Testis (tissue), 5 donors: ENCODE data around the gene KIF1B. TPM values are rescaled to one million over a fixed set of nuclear protein-coding genes. Genes with fewer than 3 reads are reported as not detected.

Experiments
- DNase-seq: peaks from one replicate; pipeline ENCODE4 v3.0.0-alpha.2; 2019
- H3K27ac ChIP-seq, 2 donors: fragments of 200-600 bp; sonication (generic); one replicate each; pipeline ENCODE4 v1.5.1; 2019
- H3K27me3 ChIP-seq: fragments of 200-600 bp; sonication (generic); one replicate; pipeline ENCODE4 v1.5.1; 2019
- H3K36me3 ChIP-seq: fragments of 200-600 bp; sonication (generic); one replicate; pipeline ENCODE4 v1.5.1; 2017; ENCODE audit warnings: low read depth; ENCODE audit errors: missing control alignments
- H3K4me1 ChIP-seq: fragments of 200-600 bp; sonication (generic); one replicate; pipeline ENCODE4 v1.5.1; 2019
- H3K4me3 ChIP-seq, 2 donors: fragments of 200-600 bp; sonication (generic); one replicate each; pipeline ENCODE4 v1.5.1; 2017 to 2019
- H3K9me3 ChIP-seq: fragments of 200-600 bp; sonication (generic); one replicate; pipeline ENCODE4 v1.5.1; 2017
- CTCF ChIP-seq, 3 experiments: fragments of 450-650 bp in 2 of 3; fragments of 200-600 bp in 1 of 3; sonication (generic) in 1 of 3; IDR thresholded peaks; one replicate each; pipeline ENCODE4 v1.5.1; 2016 to 2019; ENCODE audit warnings: antibody characterized with exemption in 3 of 3, mild to moderate bottlenecking in 2 of 3, moderate library complexity in 1 of 3
- POLR2A ChIP-seq: fragments of 450-650 bp; IDR thresholded peaks from one replicate; pipeline ENCODE4 v1.6.1; 2017; ENCODE audit warnings: antibody characterized with exemption, mild to moderate bottlenecking, moderate library complexity
- WGBS, 2 donors: methylation state at CpG; one replicate each; pipeline ENCODE4 v1.1.5; 2018; 5-methylcytosine and 5-hydroxymethylcytosine counted together
- intact Hi-C: fragments of 100-400 bp; cut with DNase I; formaldehyde crosslinking; loops from one replicate; pipeline ENCODE4 v1.15.1; 2023; ENCODE audit warnings: low total_unique reads
- long read RNA-seq, 2 donors: transcript quantifications; one replicate each; lab custom pipeline, GENCODE V29; 2026
- polyA plus RNA-seq: library from polyadenylated mRNA; stranded (reverse); fragments of 350-450 nt; fragmentation: Illumina TruSeq; extraction: RNeasy Lipid Tissue Mini Kit (QIAGEN cat#74804); gene quantifications from one replicate; pipeline ENCODE4 v1.2.3, GENCODE V29; 2014; ENCODE audit warnings: low read depth, low replicate concordance; ENCODE audit not compliant: insufficient read depth
- total RNA-seq, 2 donors: library from RNA; depleted of rRNA; stranded (reverse); fragments of >200 nt; gene quantifications; one replicate each; pipeline ENCODE4 v1.2.3, GENCODE V29; 2016

Gene KIF1B
- total RNA-seq (100 to 1,000 TPM in 1 of 2 donors, 10 to 100 TPM in 1; 71.2 to 119 TPM), polyA plus RNA-seq (64.5 TPM)
- long read RNA-seq, donor 1, full-length matches to known transcripts: 4 of 9 reads
- long read RNA-seq, donor 1, partial matches to known transcripts: 5 of 9 reads
- long read RNA-seq, donor 1, other reads (novel, unspliced or antisense): 0 of 9 reads
- long read RNA-seq, donor 2, partial matches to known transcripts: 12 of 13 reads
- long read RNA-seq, donor 2, other reads (novel, unspliced or antisense): 0 of 13 reads

- intact Hi-C loops: no loop called here
- Histone ChIP-seq H3K9me3 (no peaks in the 10 kb centered on the region), H3K36me3 (no peaks in the 10 kb centered on the region), H3K4me3 (peak within 1 kb of the TSS; percentile 86 to 93), H3K27me3 (no peaks in the 10 kb centered on the region), H3K4me1 (peaks cover 29% of the 10 kb centered on the region), H3K27ac (peak within 1 kb of the TSS; percentile 94 to 99)
- DNase-seq: peak; percentile 98
- TF ChIP-seq CTCF (IDR thresholded peaks at IDR 0.05) (peak; percentile 100), POLR2A (peak; percentile 94)
- 0% methylated on average over 52 to 55 of the region's 107 CpGs for WGBS, 2 donors
Measured at GRCh38 chr1:10209905-10210810, at the start of gene KIF1B. Gene KIF1B (plus strand): TSS chr1:10210570. CDS start chr1:10232329, 21,759 bp downstream.

- Histone ChIP-seq H3K4me1 (no peaks in the 10 kb centered on the region), H3K9me3 (no peaks in the 10 kb centered on the region), H3K27ac (no peak overlapping the region), H3K27me3 (no peaks in the 10 kb centered on the region), H3K4me3 (no peak overlapping the region), H3K36me3 (no peaks in the 10 kb centered on the region)
- DNase-seq: no peak
- WGBS, 2 donors: 74 to 75% methylated on average over 12 of the region's 12 CpGs
- intact Hi-C loops: no loop called here
- no peak for TF ChIP-seq CTCF (IDR thresholded peaks at IDR 0.05)
- no peak for TF ChIP-seq POLR2A
Measured at GRCh38 chr1:10160907-10161490, 49.4 kb upstream of the KIF1B start.

- no peak for DNase-seq
- Histone ChIP-seq H3K36me3 (no peaks in the 10 kb centered on the region), H3K27ac (no peak overlapping the region), H3K4me3 (no peak overlapping the region), H3K4me1 (no peaks in the 10 kb centered on the region), H3K27me3 (no peaks in the 10 kb centered on the region), H3K9me3 (no peaks in the 10 kb centered on the region)
- 77 to 83% methylated on average over 17 of the region's 17 CpGs for WGBS, 2 donors
- TF ChIP-seq POLR2A: no peak
- no peak for TF ChIP-seq CTCF (IDR thresholded peaks at IDR 0.05)
- intact Hi-C loops: no loop called here
Measured at GRCh38 chr1:10161541-10162290, 48.7 kb upstream of the KIF1B start.

GRCh38 chr1:10168912-10169514 lies 41.4 kb upstream of the KIF1B start:
- 56 to 74% methylated on average over 7 of the region's 7 CpGs for WGBS, 2 donors
- no peaks in the 10 kb centered on the region for H3K36me3 ChIP-seq

More at GRCh38 chr1:10168912-10169514, 41.4 kb upstream of the KIF1B start:
- no peaks in the 10 kb centered on the region for H3K9me3 ChIP-seq
- no peaks in the 10 kb centered on the region for H3K27me3 ChIP-seq
- intact Hi-C loops: no loop called here
- no peak for TF ChIP-seq CTCF (IDR thresholded peaks at IDR 0.05)
- TF ChIP-seq POLR2A: no peak
- H3K27ac ChIP-seq: no peak overlapping the region
- no peak overlapping the region for H3K4me3 ChIP-seq
- DNase-seq: no peak
- H3K4me1 ChIP-seq: peaks cover 20% of the 10 kb centered on the region
